H1 (cell line): ENCODE results near the gene FCRL2. TPM values are rescaled to one million over a fixed set of nuclear protein-coding genes. Genes with fewer than 3 reads are reported as not detected.

Source experiments
- CTCF ChIA-PET: fragments of 300-600 bp; sonication (Branson Sonifier 250); formaldehyde crosslinking; loops from one replicate; lab custom pipeline; 2021; ENCODE audit not compliant: partially characterized antibody; lab: Charles Lee
- POLR2A ChIA-PET: fragments of 300-600 bp; sonication (Branson Sonifier 250); formaldehyde crosslinking; loops from one replicate; lab custom pipeline; 2021; ENCODE audit warnings: inconsistent platforms; ENCODE audit not compliant: partially characterized antibody; lab: Charles Lee
- DNase-seq, 2 experiments: peaks; one replicate each; pipeline versions ENCODE4 v3.0.0 to v3.0.0-alpha.2; 2010 to 2022; ENCODE audit warnings: low spot score in 2 of 2, low read depth in 1 of 2, mixed read lengths in 1 of 2
- FAIRE-seq: peaks from 2 replicates; lab custom pipeline; 2011; peaks lifted over from hg19 to GRCh38; lab: Jason Lieb, UNC
- H2AFZ ChIP-seq: 2 replicates; pipeline ENCODE4 v1.8.1; 2012; ENCODE audit warnings: low read length, inconsistent platforms
- H2AK5ac ChIP-seq: 2 replicates; pipeline ENCODE4 v1.6.1; 2013; ENCODE audit warnings: low read depth, low read length
- H2BK120ac ChIP-seq: replicated peaks from 2 replicates; pipeline ENCODE3; 2013; ENCODE audit warnings: low read depth, low read length, inconsistent platforms
- H2BK12ac ChIP-seq: 2 replicates; pipeline ENCODE4 v1.6.1; 2013; ENCODE audit warnings: low read depth, low read length
- H2BK15ac ChIP-seq: 2 replicates; pipeline ENCODE4 v1.6.1; 2013; ENCODE audit warnings: low read length
- H2BK20ac ChIP-seq: 2 replicates; pipeline ENCODE4 v1.6.1; 2013; ENCODE audit warnings: low read length
- H2BK5ac ChIP-seq: 2 replicates; pipeline ENCODE4 v1.6.1; 2013; ENCODE audit warnings: low read depth, low read length
- H3K14ac ChIP-seq: 2 replicates; pipeline ENCODE4 v1.6.1; 2013; ENCODE audit warnings: inconsistent platforms; ENCODE audit not compliant: insufficient read length
- H3K18ac ChIP-seq: 2 replicates; pipeline ENCODE4 v1.6.1; 2013; ENCODE audit warnings: low read length; ENCODE audit errors: extremely low read depth
- H3K23ac ChIP-seq: 2 replicates; pipeline ENCODE4 v1.6.1; 2013; ENCODE audit warnings: inconsistent platforms; ENCODE audit not compliant: insufficient read length
- H3K23me2 ChIP-seq: 2 replicates; pipeline ENCODE4 v1.6.1; 2013; ENCODE audit warnings: low read depth, low read length
- H3K27ac ChIP-seq: 2 replicates; pipeline ENCODE4 v1.6.1; 2011; ENCODE audit warnings: low read depth, low read length, inconsistent platforms
- H3K27me3 ChIP-seq, 4 experiments: replicated peaks in 1 of 4; 1 replicate in 1 of 4; 2 replicates in 3 of 4; pipeline versions ENCODE4 v1.6.1 to v1.8.1; 2011 to 2013; ENCODE audit warnings: low read length in 3 of 4, mild to moderate bottlenecking in 3 of 4, inconsistent platforms in 2 of 4, mixed read lengths in 2 of 4, moderate library complexity in 1 of 4; ENCODE audit not compliant: control insufficient read depth in 3 of 4, insufficient read depth in 3 of 4; ENCODE audit errors: extremely low read depth in 1 of 4
- H3K36me3 ChIP-seq, 4 experiments: 2 replicates each; pipeline versions ENCODE4 v1.6.1 to v1.8.1; 2011 to 2013; ENCODE audit warnings: mild to moderate bottlenecking in 4 of 4, low read length in 3 of 4, moderate library complexity in 2 of 4, control low read depth in 1 of 4, inconsistent platforms in 1 of 4; ENCODE audit not compliant: insufficient read depth in 4 of 4, control insufficient read depth in 2 of 4
- H3K4ac ChIP-seq: replicated peaks from 2 replicates; pipeline ENCODE3; 2013; ENCODE audit warnings: low read length, low read depth, mixed read lengths, inconsistent platforms; ENCODE audit not compliant: insufficient read length
- H3K4me1 ChIP-seq, 4 experiments: replicated peaks in 1 of 4; 1 replicate in 1 of 4; 2 replicates in 3 of 4; pipeline versions ENCODE4 v1.6.1 to v1.8.1; 2011 to 2013; ENCODE audit warnings: low read length in 3 of 4, inconsistent platforms in 2 of 4, mixed read lengths in 1 of 4; ENCODE audit not compliant: insufficient read depth in 4 of 4, control insufficient read depth in 3 of 4
- H3K4me2 ChIP-seq, 2 experiments: 2 replicates each; pipeline versions ENCODE4 v1.6.1 to v1.8.1; 2011 to 2013; ENCODE audit warnings: low read depth in 2 of 2, low read length in 2 of 2, control low read depth in 1 of 2, inconsistent platforms in 1 of 2, mild to moderate bottlenecking in 1 of 2; ENCODE audit not compliant: insufficient read depth in 1 of 2
- H3K4me3 ChIP-seq, 4 experiments: fragments of 200-600, 300-600 bp in 1 of 4; sonication (generic), shearing (Covaris generic), sonication (Bioruptor Twin) in 1 of 4; 2 replicates each; pipeline versions ENCODE4 v1.5.1 to v1.8.1; 2011 to 2016; ENCODE audit warnings: low read length in 4 of 4, low read depth in 3 of 4, control low read depth in 2 of 4, inconsistent platforms in 2 of 4, mild to moderate bottlenecking in 2 of 4, mixed read lengths in 1 of 4, moderate library complexity in 1 of 4; ENCODE audit not compliant: insufficient read depth in 2 of 4; ENCODE audit errors: extremely low read depth in 1 of 4
- H3K56ac ChIP-seq: replicated peaks from 2 replicates; pipeline ENCODE3; 2013; ENCODE audit warnings: low read depth, mild to moderate bottlenecking, mixed read lengths, low read length, inconsistent platforms; ENCODE audit not compliant: insufficient read length
- H3K79me1 ChIP-seq: 2 replicates; pipeline ENCODE4 v1.6.1; 2013; ENCODE audit warnings: low read depth, low read length, control low read depth
- H3K79me2 ChIP-seq, 2 experiments: 2 replicates each; pipeline versions ENCODE4 v1.6.1 to v1.8.1; 2012 to 2013; ENCODE audit warnings: low read length in 2 of 2, mild to moderate bottlenecking in 2 of 2, inconsistent platforms in 1 of 2; ENCODE audit not compliant: insufficient read depth in 2 of 2, control insufficient read depth in 1 of 2
- H3K9ac ChIP-seq, 4 experiments: replicated peaks in 1 of 4; 1 replicate in 1 of 4; 2 replicates in 3 of 4; pipeline versions ENCODE4 v1.6.1 to v1.8.1; 2011 to 2013; ENCODE audit warnings: low read depth in 3 of 4, low read length in 3 of 4, control low read depth in 2 of 4, mild to moderate bottlenecking in 2 of 4, moderate library complexity in 2 of 4, inconsistent platforms in 1 of 4; ENCODE audit errors: extremely low read depth in 1 of 4
- H3K9me3 ChIP-seq, 2 experiments: 2 replicates each; pipeline versions ENCODE4 v1.6.1 to v1.8.1; 2012 to 2013; ENCODE audit warnings: mild to moderate bottlenecking in 2 of 2, moderate library complexity in 2 of 2, control low read depth in 1 of 2, inconsistent platforms in 1 of 2, low read depth in 1 of 2, low read length in 1 of 2, mixed read lengths in 1 of 2; ENCODE audit not compliant: insufficient read depth in 2 of 2
- H4K20me1 ChIP-seq, 2 experiments: replicated peaks in 1 of 2; 2 replicates each; pipeline versions ENCODE3 to v1.8.1; 2011 to 2013; ENCODE audit warnings: inconsistent platforms in 2 of 2, low read length in 2 of 2, mild to moderate bottlenecking in 1 of 2; ENCODE audit not compliant: insufficient read depth in 2 of 2, control insufficient read depth in 1 of 2
- H4K5ac ChIP-seq: 2 replicates; pipeline ENCODE4 v1.6.1; 2013; ENCODE audit warnings: low read length, low read depth, mixed read lengths, inconsistent platforms; ENCODE audit not compliant: insufficient read length
- H4K8ac ChIP-seq: 2 replicates; pipeline ENCODE4 v1.8.0; 2013; ENCODE audit warnings: mild to moderate bottlenecking, moderate library complexity, low read length, inconsistent platforms; ENCODE audit not compliant: insufficient read depth; ENCODE audit errors: extremely low read depth
- H4K91ac ChIP-seq: replicated peaks from 2 replicates; pipeline ENCODE3; 2013; ENCODE audit warnings: low read length, mixed read lengths, inconsistent platforms; ENCODE audit not compliant: insufficient read length
- BRCA1 ChIP-seq: IDR thresholded peaks from 2 replicates; pipeline ENCODE4 v1.6.1; 2012; ENCODE audit warnings: low read depth, low read length, improper control_type of control experiment
- CHD2 ChIP-seq: IDR thresholded peaks from 2 replicates; pipeline ENCODE4 v1.6.1; 2012; ENCODE audit warnings: low read length, improper control_type of control experiment
- EZH2 ChIP-seq: fragments of 200-600 bp; sonication (generic); IDR thresholded peaks from 2 replicates; pipeline ENCODE4 v1.7.1; 2012; ENCODE audit warnings: low read depth, mild to moderate bottlenecking, moderate library complexity, low read length, inconsistent platforms; ENCODE audit not compliant: severe bottlenecking
- JUN ChIP-seq: IDR thresholded peaks from 2 replicates; pipeline ENCODE4 v1.6.1; 2011; ENCODE audit warnings: low read depth, mild to moderate bottlenecking, improper control_type of control experiment, low read length
- KDM1A ChIP-seq: fragments of 200-600, 300-600 bp; sonication (generic); IDR thresholded peaks from 2 replicates; pipeline ENCODE4 v1.7.1; 2016; ENCODE audit warnings: mild to moderate bottlenecking, low read length, borderline replicate concordance
- MAFK ChIP-seq: IDR thresholded peaks from 2 replicates; pipeline ENCODE4 v1.6.1; 2012; ENCODE audit warnings: low read depth, mild to moderate bottlenecking, improper control_type of control experiment, low read length
- RNF2 ChIP-seq: fragments of 200-900, 300-1000 bp; sonication (generic); IDR thresholded peaks from 2 replicates; pipeline ENCODE4 v1.7.1; 2016; ENCODE audit warnings: borderline replicate concordance, low read depth, mild to moderate bottlenecking, antibody characterized with exemption, low read length; ENCODE audit not compliant: poor library complexity, severe bottlenecking; ENCODE audit errors: missing control alignments
- SP2 ChIP-seq: IDR thresholded peaks from 2 replicates; pipeline ENCODE4 v1.6.1; 2012; ENCODE audit warnings: mild to moderate bottlenecking, low read length, inconsistent platforms
- SUZ12 ChIP-seq: fragments of 200-600 bp; sonication (generic); IDR thresholded peaks from 2 replicates; pipeline ENCODE4 v1.6.1; 2012; ENCODE audit warnings: mild to moderate bottlenecking, inconsistent platforms, low read length, moderate library complexity, mixed read lengths
- TAF7 ChIP-seq: optimal IDR thresholded peaks from 2 replicates; pipeline ENCODE3; 2011; ENCODE audit warnings: low read depth, mild to moderate bottlenecking, inconsistent platforms, low read length, moderate library complexity, borderline replicate concordance
- ZNF274 ChIP-seq: IDR thresholded peaks from 2 replicates; pipeline ENCODE4 v1.7.0; 2012; ENCODE audit warnings: low read length, borderline replicate concordance; ENCODE audit errors: extremely low read depth
- WGBS, 2 experiments: shearing (Covaris generic) in 1 of 2; methylation state at CpG; one replicate each; pipeline versions ENCODE4 v1.1.6 to v1.1.7; 2013 to 2015; ENCODE audit warnings: low lambda C conversion rate in 2 of 2, mixed read lengths in 2 of 2, inconsistent platforms in 1 of 2, low coverage in 1 of 2, missing lambda C conversion rate in 1 of 2; ENCODE audit not compliant: insufficient replicate concordance in 2 of 2, insufficient coverage in 1 of 2, insufficient read length in 1 of 2; ENCODE audit errors: extremely low coverage in 1 of 2, missing lambda C conversion rate in 1 of 2; 5-methylcytosine and 5-hydroxymethylcytosine counted together
- polyA plus RNA-seq, 7 experiments: library from polyadenylated mRNA; depleted of rRNA in 3 of 7; stranded (reverse) in 5 of 7; unstranded in 2 of 7; fragments of >200 nt in 5 of 7; fragments of 200-250 nt in 2 of 7; gene quantifications; 1 replicate in 5 of 7; 2 replicates in 1 of 7; 4 replicates in 1 of 7; pipeline versions ENCODE4 v1.2.1 to v1.2.3, GENCODE V29; 2011 to 2013; ENCODE audit warnings: missing spikeins in 2 of 7, mixed read lengths in 2 of 7
- total RNA-seq: library from RNA; stranded (reverse); fragmentation: NEBNext Ultra II Directional; extraction: Animal tissue kit (Norgen Biotek cat#: 25700); gene quantifications from 2 replicates; pipeline ENCODE4 v1.2.1, GENCODE V29; 2021
- TF ChIP-seq, protein P1 (sequence below): IDR thresholded peaks from 2 replicates; pipeline ENCODE4 v1.6.1; 2012; ENCODE audit warnings: inconsistent platforms
- TF ChIP-seq, protein P2 (sequence below): IDR thresholded peaks from 2 replicates; pipeline ENCODE4 v1.6.1; 2012; ENCODE audit warnings: inconsistent platforms

Gene FCRL2
- total and polyA plus RNA-seq, 2 of the 8 experiments (the other 6 are each of a cell fraction or from before 2014, with no cell fraction given), result not detected

DNA sequence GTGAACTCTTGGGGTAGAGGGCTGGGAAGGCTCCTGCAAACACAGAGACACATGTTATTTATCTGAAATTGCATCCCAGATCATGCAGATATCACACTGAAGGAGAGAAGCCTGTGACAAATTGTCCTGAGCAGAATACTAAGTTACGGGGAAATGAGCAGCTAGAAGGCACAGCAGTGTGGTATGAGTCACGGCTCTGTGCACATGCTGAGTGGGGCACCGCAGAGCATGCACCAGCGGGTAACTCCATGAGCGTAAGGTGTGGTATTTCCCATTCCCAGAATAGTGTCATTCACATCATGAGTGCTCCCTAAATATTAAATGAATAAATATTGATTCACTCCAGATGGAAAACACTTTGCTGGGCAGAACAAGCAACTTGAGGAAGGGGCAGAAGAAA lies 21.3 kb upstream of the FCRL2 start:
- no peak overlapping the region for H3K27ac ChIP-seq
- no peaks in the 10 kb centered on the region for H3K36me3 ChIP-seq
- H2AK5ac ChIP-seq, result no peak overlapping the region
- no peaks in the 10 kb centered on the region for H3K27me3 ChIP-seq
- no peak overlapping the region for H2BK15ac ChIP-seq
- no peak overlapping the region for H3K9ac ChIP-seq
- no peaks in the 10 kb centered on the region for H3K23me2 ChIP-seq
- H4K8ac ChIP-seq, result no peak overlapping the region
- H3K18ac ChIP-seq, result no peak overlapping the region
- no peak overlapping the region for H3K23ac ChIP-seq
- CTCF ChIA-PET, result interaction anchor here (0.7 to 2.2 kb wide), 2 partner anchors 216 to 218 kb away, joined by 3 to 5 read pairs; no protein-coding TSS in a partner anchor
- 87% methylated on average over 5 of the region's 5 CpGs; no CpG with 5 or more reads in 1 of the 2 experiments for WGBS, 2 experiments
- H4K20me1 ChIP-seq, result no peaks in the 10 kb centered on the region
- FAIRE-seq (no peak), DNase-seq (no peak)
- no peak overlapping the region for H3K56ac ChIP-seq
- H2BK120ac ChIP-seq, result no peak overlapping the region
- no peaks in the 10 kb centered on the region for H3K79me1 ChIP-seq
- H3K4me2 ChIP-seq, result no peak overlapping the region
- H2AFZ ChIP-seq, result no peak overlapping the region
- no peak overlapping the region for H4K91ac ChIP-seq
- no peak overlapping the region for H2BK20ac ChIP-seq
- no peak overlapping the region for H2BK5ac ChIP-seq
- H4K5ac ChIP-seq, result no peak overlapping the region
- peaks cover 2 to 7% of the 10 kb centered on the region in 2 experiments; a peak in 1 of 4 replicates for H3K9me3 ChIP-seq
- POLR2A ChIA-PET, result no interaction called here
- no peaks in the 10 kb centered on the region for H3K79me2 ChIP-seq
- H3K14ac ChIP-seq, result no peak overlapping the region
- no peak overlapping the region for H3K4ac ChIP-seq
- no peaks in the 10 kb centered on the region for H3K4me1 ChIP-seq
- no peak overlapping the region for H3K4me3 ChIP-seq
- no peak overlapping the region for H2BK12ac ChIP-seq
- TF ChIP-seq JUN, result no peak
- TF ChIP-seq ZNF274, result no peak
- TF ChIP-seq EZH2, result no peak
- no peak for TF ChIP-seq MAFK
- no peak for TF ChIP-seq TAF7
- TF ChIP-seq SP2, result no peak
- no peak for TF ChIP-seq BRCA1
- TF ChIP-seq, protein P1, sequence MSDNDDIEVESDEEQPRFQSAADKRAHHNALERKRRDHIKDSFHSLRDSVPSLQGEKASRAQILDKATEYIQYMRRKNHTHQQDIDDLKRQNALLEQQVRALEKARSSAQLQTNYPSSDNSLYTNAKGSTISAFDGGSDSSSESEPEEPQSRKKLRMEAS, result no peak
- no peak for TF ChIP-seq CHD2
- no peak for TF ChIP-seq SUZ12
- TF ChIP-seq, protein P2, sequence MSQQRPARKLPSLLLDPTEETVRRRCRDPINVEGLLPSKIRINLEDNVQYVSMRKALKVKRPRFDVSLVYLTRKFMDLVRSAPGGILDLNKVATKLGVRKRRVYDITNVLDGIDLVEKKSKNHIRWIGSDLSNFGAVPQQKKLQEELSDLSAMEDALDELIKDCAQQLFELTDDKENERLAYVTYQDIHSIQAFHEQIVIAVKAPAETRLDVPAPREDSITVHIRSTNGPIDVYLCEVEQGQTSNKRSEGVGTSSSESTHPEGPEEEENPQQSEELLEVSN, result no peak
- no peak for TF ChIP-seq RNF2
- no peak for TF ChIP-seq KDM1A
